GM12878 (cell line): Measurements from ENCODE around the gene NFATC2. TPM values are rescaled to one million over a fixed set of nuclear protein-coding genes. Genes with fewer than 3 reads are reported as not detected.

ENCODE experiments used
- ATAC-seq: fragments of 200-7000 bp; cut with Tn5 transposase; 3 replicates; pipeline ENCODE4 v1.9.1; 2020; ENCODE audit warnings: mild to moderate bottlenecking, moderate library complexity
- BruUV-seq: library from RNA; stranded (reverse); fragments of 400-500 nt; replicated peaks from 2 replicates; lab custom pipeline; 2021; lab: Mats Ljungman, UMichigan
- CTCF ChIA-PET: fragments of 300-600 bp; sonication (Branson Sonifier 250); formaldehyde crosslinking; extraction: SDS; loops from one replicate; lab custom pipeline; 2021; ENCODE audit warnings: inconsistent platforms; lab: Yijun Ruan, JAX
- POLR2A ChIA-PET: fragments of 350-600 bp; formaldehyde crosslinking; extraction: SDS; loops from one replicate; lab custom pipeline; 2021; ENCODE audit warnings: inconsistent platforms; lab: Charles Lee
- RAD21 ChIA-PET: fragments of 300-600 bp; sonication (Branson Sonifier 250); formaldehyde crosslinking; loops from one replicate; lab custom pipeline; 2023; ENCODE audit warnings: antibody characterized with exemption; ENCODE audit not compliant: unreplicated experiment; lab: Charles Lee
- SMC1A ChIA-PET: fragments of 300-600 bp; sonication (Branson Sonifier 250); formaldehyde crosslinking; loops from one replicate; lab custom pipeline; 2023; ENCODE audit not compliant: unreplicated experiment, uncharacterized antibody; lab: Charles Lee
- DNase-seq: peaks from one replicate; pipeline ENCODE4 v3.0.0-alpha.2; 2011; ENCODE audit warnings: low read depth, low spot score
- FAIRE-seq: peaks from 3 replicates; lab custom pipeline; 2011; peaks lifted over from hg19 to GRCh38; lab: Jason Lieb, UNC
- H2AFZ ChIP-seq: 2 replicates; pipeline ENCODE4 v1.6.0; 2011; ENCODE audit warnings: low read depth, low read length, control low read depth; ENCODE audit not compliant: control insufficient read depth
- H3K27ac ChIP-seq: 2 replicates; pipeline ENCODE4 v1.5.1; 2011; ENCODE audit warnings: control low read depth; ENCODE audit not compliant: control insufficient read depth, insufficient read depth
- H3K27me3 ChIP-seq, 2 experiments: replicated peaks in 1 of 2; 2 replicates each; pipeline versions ENCODE4 v1.6.0 to v1.6.1; 2011; ENCODE audit warnings: low read length in 1 of 2; ENCODE audit not compliant: control insufficient read depth in 2 of 2, insufficient read depth in 2 of 2
- H3K36me3 ChIP-seq, 2 experiments: 2 replicates each; pipeline ENCODE4 v1.5.1; 2011; ENCODE audit warnings: low read length in 1 of 2; ENCODE audit not compliant: control insufficient read depth in 2 of 2, insufficient read depth in 2 of 2
- H3K4me1 ChIP-seq: 2 replicates; pipeline ENCODE4 v1.6.1; 2011; ENCODE audit warnings: mild to moderate bottlenecking, low read length, moderate library complexity, mixed read lengths; ENCODE audit not compliant: control insufficient read depth, insufficient read depth
- H3K4me2 ChIP-seq: 2 replicates; pipeline ENCODE4 v1.6.0; 2011; ENCODE audit warnings: control low read depth; ENCODE audit not compliant: control insufficient read depth, insufficient read depth
- H3K4me3 ChIP-seq: fragments of 200-600 bp; sonication (generic); 2 replicates; pipeline ENCODE4 v1.5.1; 2016
- H3K79me2 ChIP-seq: 2 replicates; pipeline ENCODE4 v1.6.0; 2011; ENCODE audit warnings: low read length; ENCODE audit not compliant: control insufficient read depth, insufficient read depth
- H3K9ac ChIP-seq: 2 replicates; pipeline ENCODE4 v1.8.0; 2011; ENCODE audit warnings: low read length, control low read depth, mixed read lengths; ENCODE audit not compliant: control insufficient read depth, insufficient read depth
- H3K9me3 ChIP-seq: replicated peaks from 3 replicates; pipeline ENCODE4 v1.5.1; 2011; ENCODE audit warnings: mild to moderate bottlenecking, low read length; ENCODE audit not compliant: control insufficient read depth, insufficient read depth
- H4K20me1 ChIP-seq: 2 replicates; pipeline ENCODE4 v1.6.0; 2011; ENCODE audit not compliant: control insufficient read depth, insufficient read depth
- CBX3 ChIP-seq: fragments of 200-600 bp; sonication (generic); IDR thresholded peaks from 2 replicates; pipeline ENCODE4 v1.6.1; 2016; ENCODE audit warnings: low read depth, borderline replicate concordance
- ESRRA ChIP-seq: IDR thresholded peaks from 2 replicates; pipeline ENCODE4 v1.6.1; 2012; ENCODE audit warnings: mild to moderate bottlenecking, low read length, improper control_type of control experiment
- ETV6 ChIP-seq, 2 experiments: fragments of 450-650 bp in 1 of 2; IDR thresholded peaks in 1 of 2; conservative IDR thresholded peaks in 1 of 2; 2 replicates each; pipeline ENCODE4 v1.6.1; 2014; ENCODE audit warnings: antibody characterized with exemption in 1 of 2, borderline replicate concordance in 1 of 2, low read depth in 1 of 2, mild to moderate bottlenecking in 1 of 2, moderate library complexity in 1 of 2
- NKRF ChIP-seq: fragments of 450-650 bp; conservative IDR thresholded peaks from 2 replicates; pipeline ENCODE4 v1.6.1; 2017; ENCODE audit warnings: mild to moderate bottlenecking, moderate library complexity
- PML ChIP-seq: IDR thresholded peaks from 2 replicates; pipeline ENCODE4 v1.6.1; 2012; ENCODE audit warnings: low read length, inconsistent platforms
- SPI1 ChIP-seq: IDR thresholded peaks from 2 replicates; pipeline ENCODE4 v1.6.1; 2011; ENCODE audit warnings: low read depth, mild to moderate bottlenecking, low read length, moderate library complexity, borderline replicate concordance; ENCODE audit not compliant: insufficient read depth
- WGBS: methylation state at CpG from one replicate; pipeline ENCODE4 v1.1.6; 2016; ENCODE audit warnings: low lambda C conversion rate; ENCODE audit not compliant: insufficient replicate concordance, insufficient coverage; ENCODE audit errors: missing lambda C conversion rate; 5-methylcytosine and 5-hydroxymethylcytosine counted together
- in situ Hi-C: fragments of 300-500 bp; cut with MboI; formaldehyde crosslinking; loops from 9 replicates; pipeline ENCODE4 v1.14.3; 2018; ENCODE audit warnings: mixed read lengths
- intact Hi-C: fragments of 100-400 bp; cut with micrococcal nuclease; formaldehyde crosslinking; loops from one replicate; pipeline ENCODE4 v1.14.2; 2022; ENCODE audit not compliant: unreplicated experiment
- polyA plus RNA-seq, 11 experiments: library from polyadenylated mRNA; depleted of rRNA in 4 of 11; unstranded in 6 of 11; stranded (reverse) in 5 of 11; fragments of >200 nt; fragmentation: Nextera tagmentation in 4 of 11; fragmentation: Illumina TruSeq in 1 of 11; extraction: Ambion mirVana in 4 of 11; extraction: Trizol in 1 of 11; gene quantifications; 1 replicate in 1 of 11; 2 replicates in 10 of 11; pipeline versions ENCODE4 v1.2.1 to v1.2.3, GENCODE V29; 2011 to 2016; ENCODE audit warnings: inconsistent platforms in 2 of 11, missing spikeins in 2 of 11, low read depth in 1 of 11
- total RNA-seq, 4 experiments: library from RNA; depleted of rRNA in 3 of 4; stranded (reverse); fragments of >200 nt in 3 of 4; fragmentation: Illumina TruSeq in 1 of 4; extraction: Trizol in 1 of 4; gene quantifications; 2 replicates each; pipeline versions ENCODE4 v1.2.1 to v1.2.3, GENCODE V29; 2013 to 2021

NFATC2 gene
- total and polyA plus RNA-seq, 10 of the 15 experiments (the other 5 are each of a cell fraction or from before 2014, with no cell fraction given), result 3.3 to 20.0 (median 7.3) TPM

- ChIA-PET RAD21 (no interaction called here), POLR2A (no interaction called here), CTCF (no interaction called here)
- no peak overlapping the region for H3K4me2 ChIP-seq
- in situ Hi-C loops, result no loop called here
- H3K27me3 ChIP-seq, result no peaks in the 10 kb centered on the region
- peaks cover 24% of the 10 kb centered on the region for H3K4me1 ChIP-seq
- H3K9ac ChIP-seq, result no peak overlapping the region
- no peak for DNase-seq
- H3K79me2 ChIP-seq, result peaks cover 2% of the 10 kb centered on the region
- no peaks in the 10 kb centered on the region; the same call in 2 of the 3 replicates for H3K9me3 ChIP-seq
- H3K27ac ChIP-seq, result no peak overlapping the region
- no peaks in the 10 kb centered on the region for H4K20me1 ChIP-seq
- intact Hi-C loops, result no loop called here
- no peak for FAIRE-seq
- BruUV-seq, result no TSS peak
- no peak overlapping the region for H3K4me3 ChIP-seq
- peaks cover 4 to 7% of the 10 kb centered on the region in 2 experiments; a peak in 3 of 4 replicates for H3K36me3 ChIP-seq
- H2AFZ ChIP-seq, result no peak overlapping the region
- no peak for TF ChIP-seq CBX3
- TF ChIP-seq ESRRA, result no peak
- no peak for TF ChIP-seq NKRF
- TF ChIP-seq ETV6 (conservative IDR thresholded peaks at IDR 0.05 in 1 of 2, IDR thresholded peaks at IDR 0.05 in 1 of 2; ENCODE audit: borderline replicate concordance in 1 of 2, low read depth in 1 of 2), result no peak
- no peak for TF ChIP-seq PML
- no peak for TF ChIP-seq SPI1
- TF ChIP-seq, all 136 proteins: peak for 0
- ATAC-seq, result no peak
- SMC1A ChIA-PET, result interaction anchor here (1.5 kb wide), 1 partner anchor 38 kb away, joined by 3 read pairs; no protein-coding TSS in a partner anchor
- 74% methylated on average over 4 of the region's 4 CpGs for WGBS
Observed at GRCh38 chr20:51503376-51503775, 39.1 kb downstream of the NFATC2 start.
